HCT116 (cell line): ENCODE data around the gene ZIC4. TPM values are rescaled to one million over a fixed set of nuclear protein-coding genes. Genes with fewer than 3 reads are reported as not detected.

Experiments used
- ATAC-seq: fragments of 200-7000 bp; cut with Tn5 transposase; 2 replicates; pipeline ENCODE4 v1.9.1; 2020; ENCODE audit warnings: mild to moderate bottlenecking, moderate library complexity
- BruUV-seq: library from RNA; stranded (reverse); fragments of 400-500 nt; replicated peaks from 2 replicates; lab custom pipeline; 2021; lab: Mats Ljungman, UMichigan
- CTCF ChIA-PET: fragments of 300-600 bp; sonication (Branson Sonifier 250); formaldehyde crosslinking; loops from one replicate; lab custom pipeline; 2021; ENCODE audit warnings: antibody characterized with exemption; lab: Charles Lee
- POLR2A ChIA-PET: fragments of 300-600, 350-600 bp; sonication (Branson Sonifier 250); formaldehyde crosslinking; loops from one replicate; lab custom pipeline; 2021; ENCODE audit warnings: antibody characterized with exemption; lab: Charles Lee
- RAD21 ChIA-PET, 2 experiments: fragments of 300-600 bp; sonication (Branson Sonifier 250); formaldehyde crosslinking; loops; one replicate each; lab custom pipeline; 2023; ENCODE audit warnings: low total read pairs in 2 of 2; ENCODE audit not compliant: uncharacterized antibody in 2 of 2, unreplicated experiment in 2 of 2, low non-redundant PET in 1 of 2; lab: Charles Lee
- DNase-seq: peaks from one replicate; pipeline ENCODE4 v3.0.0-alpha.2; 2010; ENCODE audit warnings: low read depth, low spot score
- H2AFZ ChIP-seq: fragments of 200-600 bp; shearing (Covaris generic), sonication (generic); 2 replicates; pipeline ENCODE4 v1.6.1; 2017; ENCODE audit warnings: low read depth, mixed run types, mixed read lengths, antibody characterized with exemption, low read length; ENCODE audit not compliant: poor library complexity, severe bottlenecking
- H3K27ac ChIP-seq: 2 replicates; pipeline ENCODE4 v1.5.1; 2012; ENCODE audit warnings: low read depth, low read length
- H3K27me3 ChIP-seq: fragments of 200-600 bp; sonication (generic); 2 replicates; pipeline ENCODE4 v1.6.1; 2016; ENCODE audit warnings: mixed run types, low read length, mixed read lengths; ENCODE audit not compliant: insufficient read depth
- H3K36me3 ChIP-seq, 2 experiments: fragments of 200-500 bp in 1 of 2; fragments of 200-600 bp in 1 of 2; sonication (Bioruptor generic) in 1 of 2; sonication (generic) in 1 of 2; 2 replicates each; pipeline versions ENCODE4 v1.5.1 to v1.6.1; 2014 to 2016; ENCODE audit warnings: low read length in 2 of 2, inconsistent platforms in 1 of 2, mixed read lengths in 1 of 2, mixed run types in 1 of 2; ENCODE audit not compliant: insufficient read depth in 2 of 2, control insufficient read depth in 1 of 2
- H3K4me1 ChIP-seq, 2 experiments: fragments of 200-600 bp in 1 of 2; sonication (generic) in 1 of 2; 2 replicates each; pipeline versions ENCODE4 v1.5.1 to v1.6.1; 2012 to 2017; ENCODE audit warnings: low read length in 2 of 2, inconsistent platforms in 1 of 2, mild to moderate bottlenecking in 1 of 2, mixed read lengths in 1 of 2, mixed run types in 1 of 2, moderate library complexity in 1 of 2; ENCODE audit not compliant: insufficient read depth in 2 of 2, control insufficient read depth in 1 of 2
- H3K4me2 ChIP-seq: fragments of 200-600 bp; sonication (generic); 2 replicates; pipeline ENCODE4 v1.6.1; 2017; ENCODE audit warnings: mixed run types, low read length, mixed read lengths
- H3K4me3 ChIP-seq, 2 experiments: fragments of 200-600 bp in 1 of 2; sonication (generic) in 1 of 2; replicated peaks in 1 of 2; 2 replicates each; pipeline ENCODE4 v1.5.1; 2011 to 2016; ENCODE audit warnings: low read length in 2 of 2, control low read depth in 1 of 2, low read depth in 1 of 2, mild to moderate bottlenecking in 1 of 2, mixed read lengths in 1 of 2, mixed run types in 1 of 2
- H3K79me2 ChIP-seq: fragments of 200-600 bp; sonication (generic); 2 replicates; pipeline ENCODE4 v1.6.1; 2017; ENCODE audit warnings: mild to moderate bottlenecking, mixed run types, low read length, moderate library complexity, mixed read lengths; ENCODE audit not compliant: insufficient read depth
- H3K9ac ChIP-seq: fragments of 200-600 bp; sonication (generic); 2 replicates; pipeline ENCODE4 v1.6.1; 2016; ENCODE audit warnings: low read length, mixed read lengths
- H3K9me2 ChIP-seq: fragments of 200-600 bp; sonication (generic), shearing (Covaris generic); 2 replicates; pipeline ENCODE4 v1.6.1; 2017; ENCODE audit warnings: mixed run types, mild to moderate bottlenecking, moderate library complexity; ENCODE audit not compliant: insufficient read depth
- H3K9me3 ChIP-seq, 2 experiments: fragments of 200-500 bp in 1 of 2; fragments of 200-600 bp in 1 of 2; sonication (Bioruptor generic) in 1 of 2; sonication (generic) in 1 of 2; 2 replicates each; pipeline ENCODE4 v1.6.1; 2014 to 2017; ENCODE audit warnings: low read length in 2 of 2, mixed read lengths in 2 of 2, inconsistent platforms in 1 of 2, low read depth in 1 of 2, mild to moderate bottlenecking in 1 of 2, mixed run types in 1 of 2, moderate library complexity in 1 of 2; ENCODE audit not compliant: control insufficient read depth in 1 of 2, insufficient read depth in 1 of 2
- H4K20me1 ChIP-seq: fragments of 200-600 bp; sonication (generic), shearing (Covaris generic); 2 replicates; pipeline ENCODE4 v1.6.1; 2017; ENCODE audit warnings: mixed run types, mild to moderate bottlenecking, moderate library complexity; ENCODE audit not compliant: insufficient read depth
- ATF3 ChIP-seq: IDR thresholded peaks from 2 replicates; pipeline ENCODE4 v1.6.1; 2012
- CBX3 ChIP-seq: IDR thresholded peaks from 2 replicates; pipeline ENCODE4 v1.6.1; 2012; ENCODE audit warnings: low read depth
- CTCF ChIP-seq, 3 experiments: fragments of 200-600 bp in 1 of 3; sonication (generic) in 1 of 3; IDR thresholded peaks in 2 of 3; conservative IDR thresholded peaks in 1 of 3; 2 replicates each; pipeline ENCODE4 v1.5.1; 2012 to 2017; ENCODE audit warnings: low read depth in 2 of 3, low read length in 2 of 3, antibody characterized with exemption in 1 of 3, borderline replicate concordance in 1 of 3, control low read depth in 1 of 3, mild to moderate bottlenecking in 1 of 3, mixed read lengths in 1 of 3, mixed run types in 1 of 3, moderate library complexity in 1 of 3; ENCODE audit not compliant: insufficient read depth in 1 of 3
- EGR1 ChIP-seq: IDR thresholded peaks from 2 replicates; pipeline ENCODE4 v1.6.1; 2012; ENCODE audit warnings: low read depth
- EZH2 ChIP-seq: fragments of 200-600 bp; sonication (generic); IDR thresholded peaks from 2 replicates; pipeline ENCODE4 v1.6.1; 2017; ENCODE audit warnings: antibody characterized with exemption, mixed run types
- FOSL1 ChIP-seq: IDR thresholded peaks from 2 replicates; pipeline ENCODE4 v1.6.1; 2012; ENCODE audit warnings: low read depth
- JUND ChIP-seq: IDR thresholded peaks from 2 replicates; pipeline ENCODE4 v1.6.1; 2012
- POLR2A ChIP-seq: IDR thresholded peaks from 2 replicates; pipeline ENCODE4 v1.7.0; 2011; ENCODE audit warnings: borderline replicate concordance; ENCODE audit not compliant: insufficient read depth, insufficient read length; ENCODE audit errors: extremely low read depth
- POLR2AphosphoS5 ChIP-seq: IDR thresholded peaks from 2 replicates; pipeline ENCODE4 v1.6.1; 2011; ENCODE audit warnings: mild to moderate bottlenecking, low read depth, low read length, moderate library complexity
- RAD21 ChIP-seq: IDR thresholded peaks from 2 replicates; pipeline ENCODE4 v1.6.1; 2012; ENCODE audit warnings: low read depth, mild to moderate bottlenecking
- REST ChIP-seq: IDR thresholded peaks from 2 replicates; pipeline ENCODE4 v1.6.1; 2012; ENCODE audit warnings: low read depth
- SP1 ChIP-seq: IDR thresholded peaks from 2 replicates; pipeline ENCODE4 v1.6.1; 2012; ENCODE audit warnings: low read depth
- SRF ChIP-seq: IDR thresholded peaks from 2 replicates; pipeline ENCODE4 v1.6.1; 2012; ENCODE audit warnings: low read depth
- TCF7L2 ChIP-seq: IDR thresholded peaks from 2 replicates; pipeline ENCODE4 v1.7.0; 2011; ENCODE audit warnings: borderline replicate concordance, inconsistent platforms; ENCODE audit not compliant: insufficient read depth, insufficient read length; ENCODE audit errors: extremely low read depth
- ZBTB33 ChIP-seq: IDR thresholded peaks from 2 replicates; pipeline ENCODE4 v1.6.1; 2011; ENCODE audit warnings: mild to moderate bottlenecking, low read length, moderate library complexity; ENCODE audit not compliant: insufficient replicate concordance; ENCODE audit errors: extremely low read depth
- intact Hi-C: fragments of 100-400 bp; cut with micrococcal nuclease; formaldehyde crosslinking; loops from 2 replicates; pipeline ENCODE4 v1.10.0; 2022
- total RNA-seq: library from RNA; stranded (reverse); gene quantifications from one replicate; pipeline ENCODE4 v1.2.1, GENCODE V29; 2021; ENCODE audit not compliant: unreplicated experiment

The ZIC4 gene
- total RNA-seq, 1 experiment from 2014 or later: not detected

GRCh38 chr3:147401421-147401820, 4.9 kb downstream of the ZIC4 start:
- Histone ChIP-seq H3K9me2 (no peaks in the 10 kb centered on the region), H3K27me3 (no peaks in the 10 kb centered on the region), H3K36me3 (no peaks in the 10 kb centered on the region), H3K27ac (no peak overlapping the region), H3K9ac (no peak overlapping the region), H3K4me1 (0 out of 4 replicates have a peak, but pooled peaks cover 0 to 3% of the 10 kb centered on the region in 2 experiments), H3K79me2 (no peaks in the 10 kb centered on the region), H3K4me2 (no peak overlapping the region), H3K4me3 (no peak overlapping the region), H3K9me3 (no peaks in the 10 kb centered on the region), H4K20me1 (no peaks in the 10 kb centered on the region), H2AFZ (no peak overlapping the region)
- no TSS peak for BruUV-seq
- ChIA-PET RAD21 (no interaction called here), POLR2A (no interaction called here), CTCF (no interaction called here)
- TF ChIP-seq SP1: no peak
- no peak for TF ChIP-seq TCF7L2
- TF ChIP-seq POLR2A: no peak
- no peak for TF ChIP-seq RAD21
- no peak for TF ChIP-seq EZH2
- TF ChIP-seq SRF: no peak
- TF ChIP-seq FOSL1: no peak
- no peak for TF ChIP-seq JUND
- TF ChIP-seq CBX3: no peak
- TF ChIP-seq CTCF (IDR thresholded peaks at IDR 0.05 in 2 of 3, conservative IDR thresholded peaks at IDR 0.05 in 1 of 3; ENCODE audit: borderline replicate concordance in 1 of 3, insufficient read depth in 1 of 3, low read depth in 2 of 3, low read length in 2 of 3): no peak
- no peak for TF ChIP-seq EGR1
- TF ChIP-seq ATF3: no peak
- TF ChIP-seq ZBTB33: no peak
- TF ChIP-seq POLR2AphosphoS5: no peak
- no peak for TF ChIP-seq REST
- no peak for ATAC-seq
- DNase-seq: no peak
- intact Hi-C loops: no loop called here
